ENCODE measurements around the gene FIZ1.
"Not testable (repeated sequence)": the region's sequence is repeated elsewhere in the genome, so short reads cannot be mapped to it uniquely, and the experiment has no call there.

Gene FIZ1

DNA sequence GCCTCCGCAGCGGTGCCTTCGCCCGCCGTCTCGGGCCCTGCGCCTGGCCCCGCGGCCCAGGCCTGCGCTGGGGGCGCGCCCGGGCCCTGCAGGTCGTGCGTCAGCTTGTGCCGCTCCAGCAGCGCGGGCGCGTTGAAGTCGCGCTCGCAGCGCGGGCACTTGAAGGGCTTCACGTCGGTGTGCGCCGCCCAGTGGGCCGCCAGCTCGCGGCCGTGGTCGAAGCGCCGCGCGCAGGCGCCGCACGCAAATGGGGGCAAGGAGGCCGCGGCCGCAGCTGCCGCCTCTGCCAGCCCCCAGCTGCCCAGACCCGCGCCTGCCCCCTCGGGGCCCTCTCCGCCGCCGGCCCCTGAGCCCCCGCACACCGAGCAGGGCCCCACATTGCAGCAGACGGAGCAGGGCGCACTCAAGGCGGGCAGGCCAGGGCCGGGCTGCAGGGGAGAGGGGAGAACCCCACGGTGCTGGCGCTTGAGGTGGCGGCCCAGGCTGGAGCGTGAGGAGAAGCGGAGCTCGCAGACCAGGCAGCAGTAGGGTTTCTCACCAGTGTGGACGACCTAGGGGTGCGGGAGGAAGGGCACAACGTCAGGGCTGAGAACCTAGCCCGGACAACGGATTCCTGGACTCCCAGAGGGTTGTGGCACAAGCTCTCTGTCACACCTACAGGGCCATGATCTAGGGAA, 6.1 kb downstream of the FIZ1 start:
- Mint-ChIP-seq H3K27me3 (no peaks in the 10 kb centered on the region), H3K27ac (no peak overlapping the region), H3K4me3 (no peak overlapping the region), H3K9me3 (no peaks in the 10 kb centered on the region), H3K4me1 (peaks cover 7% of the 10 kb centered on the region), H3K36me3 (peaks cover 25% of the 10 kb centered on the region)

DNA sequence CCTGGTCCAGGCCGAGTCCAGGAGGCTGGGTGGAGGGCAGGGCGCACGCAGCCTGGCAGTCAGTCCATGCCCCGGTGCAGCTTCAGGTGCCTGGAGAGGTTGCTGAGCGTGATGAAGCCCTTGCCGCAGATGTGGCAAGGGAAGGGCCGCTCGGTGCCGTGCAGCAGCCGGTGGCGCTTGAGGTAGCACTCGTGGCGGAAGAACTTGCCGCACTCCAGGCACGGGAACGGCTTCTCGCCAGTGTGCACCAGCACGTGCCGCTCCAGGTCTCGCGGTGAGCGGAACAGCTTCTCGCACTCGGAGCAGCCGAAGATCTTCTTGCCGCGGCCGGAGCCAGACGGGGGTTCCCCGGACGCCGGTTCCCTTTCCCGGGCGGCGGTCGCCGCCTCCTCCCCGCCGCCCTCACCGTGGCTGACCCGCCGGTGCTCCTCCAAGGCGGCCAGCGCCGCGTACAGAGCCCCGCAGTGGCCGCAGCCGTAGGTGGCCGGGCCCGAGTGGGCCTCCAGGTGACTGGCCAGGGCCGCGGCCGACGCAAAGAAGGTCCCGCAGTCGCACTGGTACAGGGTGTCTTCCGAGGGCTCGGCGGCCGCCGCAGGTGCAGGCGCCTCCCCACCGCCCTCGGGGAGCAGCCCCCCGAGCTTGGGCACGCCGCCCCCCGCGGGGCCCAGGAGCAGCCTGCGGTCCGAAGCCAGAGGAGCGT, 6.8 kb downstream of the FIZ1 start:
- no peaks in the 10 kb centered on the region for H3K9me3 Mint-ChIP-seq
- peaks cover 25% of the 10 kb centered on the region for H3K36me3 Mint-ChIP-seq
- no peak overlapping the region for H3K27ac Mint-ChIP-seq
- peaks cover 8% of the 10 kb centered on the region for H3K4me1 Mint-ChIP-seq
- H3K4me3 Mint-ChIP-seq = no peak overlapping the region
- H3K27me3 Mint-ChIP-seq = no peaks in the 10 kb centered on the region

DNA sequence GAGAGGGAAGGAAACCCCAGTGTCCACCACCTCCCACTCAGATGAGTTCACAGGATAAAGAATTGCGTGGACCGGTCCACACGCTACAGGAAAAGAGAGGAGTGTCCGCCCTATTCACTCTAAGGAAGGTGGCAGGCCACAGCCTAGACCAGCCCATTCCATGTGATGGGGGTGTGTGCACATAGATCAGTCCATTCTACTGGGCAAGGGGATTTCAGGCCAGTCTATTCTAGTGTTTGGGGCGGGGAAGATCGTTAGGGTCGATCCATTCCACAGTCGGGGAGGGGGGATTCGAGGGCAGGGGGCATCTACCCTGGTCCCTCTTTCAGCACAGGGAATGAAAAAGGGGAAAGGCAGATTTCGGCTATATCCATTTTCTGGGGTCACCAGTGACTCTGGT, 7.8 kb downstream of the FIZ1 start:
- Mint-ChIP-seq H3K27me3 (no peaks in the 10 kb centered on the region), H3K27ac (no peak overlapping the region), H3K4me1 (peaks cover 13% of the 10 kb centered on the region), H3K4me3 (no peak overlapping the region), H3K36me3 (peaks cover 21% of the 10 kb centered on the region), H3K9me3 (no peaks in the 10 kb centered on the region)

DNA sequence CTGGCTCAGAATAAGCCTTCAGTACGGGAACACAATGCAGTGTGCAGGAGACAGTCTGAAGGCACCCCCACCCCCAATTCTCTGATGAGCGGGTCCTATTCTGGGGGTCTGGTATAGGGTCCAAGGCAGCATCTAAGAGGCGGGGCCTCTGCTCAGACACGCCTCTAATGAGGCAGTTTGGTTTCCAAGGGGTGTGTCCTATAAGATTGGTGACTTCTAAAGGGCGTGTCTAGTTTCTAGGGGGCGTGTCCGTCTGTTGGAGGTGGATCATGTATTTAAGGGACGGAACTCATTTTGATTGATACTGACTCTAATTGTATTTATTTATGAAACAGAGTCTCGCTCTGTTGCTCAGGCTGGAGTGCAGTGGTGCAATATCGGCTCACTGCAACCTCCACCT, 8.7 kb downstream of the FIZ1 start:
- Mint-ChIP-seq H3K4me3 (no peak overlapping the region), H3K36me3 (peaks cover 16% of the 10 kb centered on the region), H3K9me3 (no peaks in the 10 kb centered on the region), H3K4me1 (peaks cover 23% of the 10 kb centered on the region), H3K27me3 (no peaks in the 10 kb centered on the region), H3K27ac (no peak overlapping the region)

DNA sequence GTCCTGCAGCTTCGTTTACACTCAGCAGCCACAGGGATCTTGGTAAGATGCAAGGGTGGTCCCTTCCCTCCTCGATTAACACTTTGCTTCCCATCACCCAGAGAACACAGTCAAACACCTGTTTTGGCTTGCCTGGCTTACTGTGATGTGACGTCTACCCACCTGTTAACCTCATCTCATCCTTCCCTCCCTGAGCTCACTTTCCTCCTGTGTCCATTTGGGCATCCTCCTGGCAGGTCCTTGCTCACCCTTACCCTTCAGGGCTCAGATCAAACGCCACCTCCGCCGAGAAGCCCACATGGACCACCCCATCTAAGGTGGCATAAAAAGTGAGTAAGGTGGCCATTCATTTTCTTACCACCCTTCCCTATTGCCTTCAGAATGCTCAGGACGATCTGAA, 9.2 kb downstream of the FIZ1 start:
- peaks cover 11% of the 10 kb centered on the region for H3K36me3 Mint-ChIP-seq
- peaks cover 28% of the 10 kb centered on the region for H3K4me1 Mint-ChIP-seq
- H3K27ac Mint-ChIP-seq = no peak overlapping the region

DNA sequence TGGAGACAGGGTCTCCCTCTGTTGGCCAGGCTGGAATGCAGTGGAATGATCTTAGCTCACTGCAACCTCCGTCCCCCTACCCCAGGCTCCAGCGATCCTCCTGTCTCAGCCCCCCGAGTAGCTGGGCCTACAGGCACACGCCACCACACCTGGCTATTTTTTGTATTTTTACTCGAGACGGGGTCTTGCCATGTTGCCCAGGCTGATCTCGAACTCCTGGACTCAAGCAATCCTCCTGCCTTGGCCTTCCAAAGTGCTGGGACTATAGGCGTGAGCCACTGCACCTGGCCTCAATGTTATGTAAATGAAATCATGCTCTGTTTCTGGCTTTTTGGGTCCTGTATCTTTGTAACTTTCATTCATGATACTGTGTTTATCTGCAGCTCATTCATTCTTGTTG, 10.6 kb downstream of the FIZ1 start:
- no peaks in the 10 kb centered on the region for H3K27me3 Mint-ChIP-seq

More for the DNA sequence above, 9.2 kb downstream of the FIZ1 start:
- H3K4me3 Mint-ChIP-seq = no peak overlapping the region
- H3K9me3 Mint-ChIP-seq = no peaks in the 10 kb centered on the region
- H3K27me3 Mint-ChIP-seq = no peaks in the 10 kb centered on the region

DNA sequence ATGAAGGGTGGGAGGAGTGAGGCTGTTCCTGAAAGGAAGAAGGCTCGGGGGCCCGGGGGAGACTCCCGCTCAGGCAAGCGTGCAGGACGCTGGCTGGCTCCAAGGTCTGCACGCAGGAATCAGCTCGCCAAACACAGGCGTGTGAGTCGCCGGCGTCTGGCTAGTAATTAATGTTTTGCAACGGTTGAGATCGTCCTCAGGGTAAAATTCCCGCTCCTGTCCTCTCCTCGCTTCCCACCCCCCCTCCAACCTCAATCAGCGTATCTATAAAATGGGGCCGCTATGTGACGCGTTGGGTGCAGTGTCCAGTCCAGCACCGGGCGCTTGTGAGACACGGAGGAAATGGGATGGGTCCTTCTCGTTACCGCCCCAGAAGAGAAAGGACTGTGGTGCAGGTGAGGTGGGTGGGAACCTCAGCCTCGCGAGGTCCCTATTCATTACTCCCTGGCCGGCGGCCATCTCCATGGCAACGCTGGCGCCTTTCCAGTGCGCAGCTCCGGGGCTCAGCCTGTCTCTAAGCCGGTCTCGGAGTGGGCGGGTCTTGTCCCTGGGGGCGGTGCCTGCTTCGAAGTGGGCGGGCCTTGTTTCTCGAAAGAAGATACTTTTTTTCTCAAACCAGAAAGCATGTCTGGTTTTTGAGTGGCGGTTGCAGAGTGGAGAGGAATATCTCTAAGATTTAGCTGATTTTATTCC, 12.2 kb downstream of the FIZ1 start:
- Mint-ChIP-seq H3K4me1 (peaks cover 30% of the 10 kb centered on the region), H3K27me3 (no peaks in the 10 kb centered on the region), H3K36me3 (peaks cover 4% of the 10 kb centered on the region), H3K27ac (peak overlapping the region; percentile 46), H3K9me3 (no peaks in the 10 kb centered on the region), H3K4me3 (peak overlapping the region; percentile 88)

More for the DNA sequence above, 10.6 kb downstream of the FIZ1 start:
- Mint-ChIP-seq H3K27ac (peak overlapping the region; percentile 23), H3K9me3 (no peaks in the 10 kb centered on the region), H3K4me3 (no peak overlapping the region), H3K4me1 (peaks cover 28% of the 10 kb centered on the region), H3K36me3 (peaks cover 5% of the 10 kb centered on the region)

DNA sequence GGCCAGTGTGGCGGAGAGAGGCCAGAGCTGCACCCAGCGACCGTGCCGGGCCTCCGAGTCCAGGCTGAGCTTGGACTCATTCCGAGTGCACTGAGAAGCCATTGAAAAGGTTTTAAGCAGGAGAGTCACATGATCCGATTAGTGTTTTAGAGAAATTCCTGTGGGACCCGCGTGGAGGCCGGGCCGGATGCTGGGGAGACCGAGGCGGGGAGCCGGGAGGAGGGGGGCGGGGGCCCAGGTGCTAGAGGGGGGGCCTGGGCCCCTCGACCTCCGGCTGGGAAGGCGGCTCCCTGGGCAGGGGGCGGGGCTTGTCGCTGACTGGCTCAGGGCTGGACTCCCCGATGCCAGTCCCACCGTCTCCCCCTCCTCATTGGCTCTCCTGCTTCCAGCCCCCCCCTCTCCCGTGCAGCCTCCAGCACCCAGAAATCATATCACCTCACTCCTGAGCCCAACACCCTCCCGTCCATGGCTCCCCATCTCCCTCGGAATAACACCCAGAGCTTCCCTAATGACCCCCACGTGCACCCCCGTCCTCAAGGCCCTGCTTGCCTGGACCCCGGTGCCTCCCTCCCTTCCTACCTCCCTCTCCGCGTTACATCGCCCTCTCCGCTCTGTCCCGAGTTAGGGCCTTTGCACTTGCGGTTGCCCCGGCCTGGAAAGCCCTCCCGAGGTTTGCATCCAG, 13.5 kb downstream of the FIZ1 start:
- peak overlapping the region; percentile 88 for H3K4me3 Mint-ChIP-seq
- H3K36me3 Mint-ChIP-seq = no peaks in the 10 kb centered on the region
- peak overlapping the region; percentile 43 for H3K27ac Mint-ChIP-seq
- H3K4me1 Mint-ChIP-seq = peaks cover 42% of the 10 kb centered on the region
- no peaks in the 10 kb centered on the region for H3K9me3 Mint-ChIP-seq
- no peaks in the 10 kb centered on the region for H3K27me3 Mint-ChIP-seq

DNA sequence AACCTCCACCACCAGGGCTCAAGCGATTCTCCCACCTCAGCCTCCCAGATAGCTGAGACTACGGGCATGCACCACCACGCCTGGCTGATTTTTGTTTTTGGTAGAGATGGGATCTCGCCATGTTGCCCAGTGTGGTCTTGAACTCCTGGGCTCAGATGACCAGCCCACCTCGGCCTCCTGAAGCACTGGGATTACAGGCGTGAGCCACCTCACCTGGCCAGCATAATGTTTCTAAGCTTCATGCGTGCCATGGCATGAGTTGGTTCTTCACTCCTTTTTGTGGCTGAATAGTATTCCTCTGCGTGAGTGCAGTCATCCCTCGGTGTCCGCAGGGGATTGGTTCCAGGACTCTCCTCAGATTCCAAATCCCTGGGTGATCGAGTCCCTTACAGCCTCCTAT, 14.4 kb downstream of the FIZ1 start:
- peak overlapping the region; percentile 91 for H3K27ac Mint-ChIP-seq
- peaks cover 44% of the 10 kb centered on the region for H3K4me1 Mint-ChIP-seq
- no peaks in the 10 kb centered on the region for H3K27me3 Mint-ChIP-seq
- H3K4me3 Mint-ChIP-seq = no peak overlapping the region
- H3K9me3 Mint-ChIP-seq = no peaks in the 10 kb centered on the region
- H3K36me3 Mint-ChIP-seq = peaks cover under 1% of the 10 kb centered on the region

DNA sequence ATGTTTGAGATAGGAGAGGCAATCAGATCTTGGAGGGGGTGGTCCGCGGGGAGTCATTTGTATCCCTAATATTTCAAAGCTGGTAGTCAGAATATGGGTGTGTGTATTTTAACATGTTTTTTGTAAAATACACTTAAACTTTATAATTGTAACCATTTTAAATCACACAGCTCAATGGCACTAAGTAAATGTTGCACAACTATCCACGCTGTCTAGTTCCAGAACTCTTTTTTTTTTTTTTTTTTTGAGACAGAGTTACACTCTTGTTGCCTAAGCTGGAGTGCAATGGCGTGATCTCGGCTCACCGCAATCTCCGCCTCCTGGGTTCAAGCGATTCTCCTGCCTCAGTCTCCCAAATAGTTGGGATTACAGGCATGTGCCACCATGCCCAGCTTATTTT, 15.4 kb downstream of the FIZ1 start:
- not testable (repeated sequence) for H3K9me3 Mint-ChIP-seq

DNA sequence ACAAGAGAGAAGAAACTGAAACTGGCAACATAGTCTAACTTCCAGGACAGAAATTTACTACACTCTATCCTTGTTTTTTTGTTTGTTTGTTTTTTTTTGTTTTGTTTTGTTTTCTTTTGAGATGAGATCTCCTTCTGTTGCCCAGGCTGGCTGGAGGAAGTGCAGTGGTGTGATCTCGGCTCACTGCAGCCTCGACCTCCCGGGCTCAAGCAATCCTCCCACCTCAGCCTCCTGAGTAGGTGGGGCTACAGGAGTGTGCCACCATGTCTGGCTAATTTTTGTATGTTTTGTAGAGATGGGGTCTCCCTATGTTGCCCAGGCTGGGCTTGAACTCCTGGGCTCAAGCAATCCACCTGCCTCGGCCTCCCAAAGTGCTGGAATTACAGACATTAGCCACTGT, 17.0 kb downstream of the FIZ1 start:
- not testable (repeated sequence) for H3K27me3 Mint-ChIP-seq, H3K4me3 Mint-ChIP-seq, H3K9me3 Mint-ChIP-seq, H3K36me3 Mint-ChIP-seq
- peaks cover 42% of the 10 kb centered on the region for H3K4me1 Mint-ChIP-seq
- peak overlapping the region; percentile 59 for H3K27ac Mint-ChIP-seq

More for the DNA sequence above, 15.4 kb downstream of the FIZ1 start:
- not testable (repeated sequence) for H3K36me3 Mint-ChIP-seq, H3K27ac Mint-ChIP-seq, H3K4me3 Mint-ChIP-seq, H3K27me3 Mint-ChIP-seq
- peaks cover 45% of the 10 kb centered on the region for H3K4me1 Mint-ChIP-seq

DNA sequence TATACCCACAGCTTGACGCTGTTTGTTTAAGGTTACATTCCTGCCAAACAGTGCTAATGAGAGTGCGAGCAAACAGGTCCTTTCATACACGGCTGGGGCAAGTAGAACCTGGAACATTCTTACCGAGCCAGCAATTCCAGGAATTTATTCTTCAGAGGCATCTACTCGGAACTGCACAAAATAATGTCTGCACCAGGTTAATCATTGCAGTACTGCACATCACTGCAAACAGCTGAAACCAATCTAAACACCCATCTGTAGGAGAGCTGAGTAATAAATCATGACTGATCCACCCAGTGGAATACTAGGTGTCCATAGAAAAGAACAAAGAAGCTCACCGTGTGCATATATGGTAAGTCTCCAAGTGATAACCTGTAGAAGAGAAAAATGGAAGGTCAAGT, 17.5 kb downstream of the FIZ1 start:
- Mint-ChIP-seq H3K27ac (peak overlapping the region; percentile 59), H3K4me1 (peaks cover 37% of the 10 kb centered on the region), H3K27me3 (no peaks in the 10 kb centered on the region), H3K4me3 (peak overlapping the region; percentile 85), H3K36me3 (peaks cover 10% of the 10 kb centered on the region), H3K9me3 (no peaks in the 10 kb centered on the region)

DNA sequence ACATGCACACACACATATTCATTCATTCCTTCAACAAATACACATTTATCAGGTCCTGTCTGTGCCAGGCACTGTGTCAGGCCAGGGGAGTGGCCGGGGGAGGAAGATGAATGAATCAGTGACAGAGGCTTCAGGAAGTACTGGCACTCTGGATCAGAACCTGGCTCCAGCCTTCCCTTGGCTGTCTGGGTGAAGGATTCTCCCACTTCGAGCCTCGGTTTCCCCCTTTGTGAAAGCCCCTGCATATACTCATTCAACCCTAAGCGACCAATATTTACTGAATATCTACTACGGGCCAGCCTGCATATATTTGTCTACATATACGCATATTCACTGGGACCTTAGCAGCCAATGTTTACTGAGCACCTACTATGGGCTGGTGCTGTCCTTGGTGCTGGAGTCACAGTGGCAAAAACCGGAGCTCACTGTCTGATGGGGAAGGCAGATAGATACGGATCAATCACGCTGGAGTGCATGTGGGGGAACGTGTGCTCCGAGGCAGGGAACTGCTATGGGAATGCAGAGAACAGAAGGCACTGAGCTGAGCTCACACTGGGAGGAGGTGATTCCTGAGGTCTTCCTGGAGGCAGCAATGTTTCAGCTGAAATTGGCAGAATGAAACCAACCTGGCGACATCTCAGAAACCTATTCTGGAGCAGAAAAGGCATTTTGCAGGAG, 18.0 kb downstream of the FIZ1 start:
- peaks cover 12% of the 10 kb centered on the region for H3K36me3 Mint-ChIP-seq
- H3K4me1 Mint-ChIP-seq = peaks cover 32% of the 10 kb centered on the region
- no peaks in the 10 kb centered on the region for H3K27me3 Mint-ChIP-seq
- H3K4me3 Mint-ChIP-seq = peak overlapping the region; percentile 85
- peak overlapping the region; percentile 80 for H3K27ac Mint-ChIP-seq
- H3K9me3 Mint-ChIP-seq = no peaks in the 10 kb centered on the region

DNA sequence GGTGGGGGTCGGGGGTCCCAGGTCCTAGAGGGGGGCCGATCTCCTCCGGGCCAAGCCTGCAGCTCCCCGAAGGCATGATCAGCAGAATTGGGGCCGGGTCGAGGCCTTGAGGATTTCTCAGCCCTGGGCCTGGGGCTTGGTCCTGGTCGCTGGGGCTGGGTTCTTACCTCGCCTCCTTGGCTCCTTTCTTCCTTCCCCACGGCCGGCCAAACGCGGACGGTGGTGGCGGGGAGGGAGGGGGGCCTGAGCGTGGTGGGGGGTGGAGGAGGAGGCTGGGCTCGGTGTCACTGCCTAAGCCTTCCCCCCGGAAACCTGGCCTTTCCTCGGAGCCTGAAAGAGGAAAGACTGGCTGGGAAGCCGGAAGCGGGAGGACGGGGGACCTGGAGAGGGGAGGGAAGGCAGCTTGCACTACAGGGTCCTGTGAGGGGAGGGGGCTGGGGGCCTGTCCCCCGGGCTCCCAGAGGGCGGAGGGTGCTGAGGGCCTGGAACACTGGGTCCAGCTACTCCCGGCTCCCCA, 18.6 kb downstream of the FIZ1 start, which contains the start of gene ZNF579:
Gene ZNF579, minus strand, starts transcription at position 221 of the 517 bp plus-strand sequence. CDS start 1,209 bp downstream, outside the sequence.
- H3K9me3 Mint-ChIP-seq = no peaks in the 10 kb centered on the region
- H3K27ac Mint-ChIP-seq = peak within 1 kb of the TSS; percentile 92
- H3K27me3 Mint-ChIP-seq = no peaks in the 10 kb centered on the region
- peak within 1 kb of the TSS; percentile 93 for H3K4me3 Mint-ChIP-seq
- peaks cover 26% of the 10 kb centered on the region for H3K4me1 Mint-ChIP-seq
- H3K36me3 Mint-ChIP-seq = peaks cover 12% of the 10 kb centered on the region
